SK-N-SH treated with all-trans-retinoic acid at 6 μM for 48 hours (cell line): Measurements from ENCODE around the gene NUP210.

Experiments
- ATAC-seq: fragments of 200-7000 bp; cut with Tn5 transposase; 3 replicates; pipeline ENCODE4 v1.9.1; 2020; ENCODE audit warnings: mild to moderate bottlenecking, moderate library complexity
- ARNTL ChIP-seq: fragments of 450-650 bp; formaldehyde crosslinking; IDR thresholded peaks from 2 replicates; pipeline ENCODE4 v1.5.0; 2020; ENCODE audit warnings: low read depth, mild to moderate bottlenecking, moderate library complexity, borderline replicate concordance
- BACH2 ChIP-seq: fragments of 250-450 bp; sonication (Bioruptor Pico); IDR thresholded peaks from 2 replicates; pipeline ENCODE4 v1.9.0; 2021; ENCODE audit warnings: mild to moderate bottlenecking, borderline replicate concordance
- CSDC2 ChIP-seq: fragments of 250-450 bp; sonication (Bioruptor Pico); IDR thresholded peaks from 2 replicates; pipeline ENCODE4 v1.5.0; 2020; ENCODE audit warnings: mild to moderate bottlenecking, moderate library complexity
- CSRNP3 ChIP-seq: fragments of 250-450 bp; sonication (Bioruptor Pico); IDR thresholded peaks from 2 replicates; pipeline ENCODE4 v1.5.1; 2021; ENCODE audit warnings: mild to moderate bottlenecking, moderate library complexity
- GLIS3 ChIP-seq: fragments of 250-450 bp; sonication (Bioruptor Pico); IDR thresholded peaks from 2 replicates; pipeline ENCODE4 v1.5.0; 2020; ENCODE audit warnings: mild to moderate bottlenecking, moderate library complexity
- ISL1 ChIP-seq: fragments of 250-450 bp; sonication (Bioruptor Pico); IDR thresholded peaks from 2 replicates; pipeline ENCODE4 v2.1.2; 2022; ENCODE audit warnings: mild to moderate bottlenecking, moderate library complexity
- OSR1 ChIP-seq: fragments of 250-450 bp; sonication (Bioruptor Pico); IDR thresholded peaks from 2 replicates; pipeline ENCODE4 v1.8.0; 2022; ENCODE audit warnings: moderate library complexity, mild to moderate bottlenecking, inconsistent platforms
- POU6F1 ChIP-seq: fragments of 250-450 bp; sonication (Bioruptor Pico); IDR thresholded peaks from 2 replicates; pipeline ENCODE4 v1.8.0; 2021; ENCODE audit warnings: low read depth, mild to moderate bottlenecking, moderate library complexity, borderline replicate concordance
- PPARA ChIP-seq: fragments of 250-450 bp; sonication (Bioruptor Pico); IDR thresholded peaks from 2 replicates; pipeline ENCODE4 v1.5.0; 2020; ENCODE audit warnings: mild to moderate bottlenecking, borderline replicate concordance
- SNAI2 ChIP-seq: fragments of 250-450 bp; sonication (Bioruptor Pico); IDR thresholded peaks from 2 replicates; pipeline ENCODE4 v1.5.0; 2020; ENCODE audit warnings: mild to moderate bottlenecking, moderate library complexity
- TCF4 ChIP-seq: fragments of 250-450 bp; sonication (Bioruptor Pico); IDR thresholded peaks from 2 replicates; pipeline ENCODE4 v1.8.0; 2021; ENCODE audit warnings: mild to moderate bottlenecking, moderate library complexity, borderline replicate concordance
- TOX ChIP-seq: fragments of 250-450 bp; sonication (Bioruptor Pico); IDR thresholded peaks from 2 replicates; pipeline ENCODE4 v1.8.0; 2021; ENCODE audit warnings: mild to moderate bottlenecking, moderate library complexity, borderline replicate concordance
- TSHZ2 ChIP-seq: fragments of 250-450 bp; sonication (Bioruptor Pico); IDR thresholded peaks from 2 replicates; pipeline ENCODE4 v1.5.0; 2020; ENCODE audit warnings: mild to moderate bottlenecking, moderate library complexity
- ZC3H10 ChIP-seq: fragments of 250-450 bp; sonication (Bioruptor Pico); IDR thresholded peaks from 2 replicates; pipeline ENCODE4 v1.5.1; 2021; ENCODE audit warnings: mild to moderate bottlenecking, moderate library complexity
- ZFP3 ChIP-seq: fragments of 250-450 bp; sonication (Bioruptor Pico); IDR thresholded peaks from 2 replicates; pipeline ENCODE4 v1.5.0; 2020; ENCODE audit warnings: mild to moderate bottlenecking, moderate library complexity
- ZNF565 ChIP-seq: fragments of 450-650 bp; formaldehyde crosslinking; conservative IDR thresholded peaks from 2 replicates; pipeline ENCODE4 v1.5.0; 2020; ENCODE audit warnings: low read depth, mild to moderate bottlenecking, moderate library complexity
- ZNF70 ChIP-seq: fragments of 450-650 bp; formaldehyde crosslinking; IDR thresholded peaks from 2 replicates; pipeline ENCODE4 v1.5.0; 2020; ENCODE audit warnings: mild to moderate bottlenecking, moderate library complexity
- ZNF8 ChIP-seq: fragments of 450-650 bp; formaldehyde crosslinking; IDR thresholded peaks from 2 replicates; pipeline ENCODE4 v1.5.0; 2020; ENCODE audit warnings: mild to moderate bottlenecking, moderate library complexity

The NUP210 gene

GRCh38 chr3:13343601-13344000 is 76.5 kb downstream of the NUP210 start:
- ATAC-seq, result no peak

GRCh38 chr3:13341229-13341905 is 78.8 kb downstream of the NUP210 start:
- ATAC-seq, result no peak

More at GRCh38 chr3:13343601-13344000, 76.5 kb downstream of the NUP210 start:
- TF ChIP-seq POU6F1 (CRISPR knock-in tag) (no peak), ARNTL (no peak), PPARA (CRISPR knock-in tag) (no peak), CSRNP3 (CRISPR knock-in tag) (no peak)

GRCh38 chr3:13339833-13340232 is 80.3 kb downstream of the NUP210 start:
- no peak for TF ChIP-seq OSR1 (CRISPR knock-in tag)

More at GRCh38 chr3:13341229-13341905, 78.8 kb downstream of the NUP210 start:
- TF ChIP-seq TCF4 (CRISPR knock-in tag), result no peak
- no peak for TF ChIP-seq CSDC2 (CRISPR knock-in tag)
- TF ChIP-seq TSHZ2 (CRISPR knock-in tag), result no peak

GRCh38 chr3:13338996-13339395 is 81.1 kb downstream of the NUP210 start:
- ATAC-seq, result no peak
- TF ChIP-seq BACH2 (CRISPR knock-in tag), result no peak
- TF ChIP-seq ZNF565, result no peak

More at GRCh38 chr3:13339833-13340232, 80.3 kb downstream of the NUP210 start:
- no peak for ATAC-seq

GRCh38 chr3:13338231-13338630 is 81.9 kb downstream of the NUP210 start:
- ATAC-seq, result no peak
- no peak for TF ChIP-seq ZNF8 (CRISPR knock-in tag)
- peak; percentile 86 for TF ChIP-seq ZNF70

- TF ChIP-seq TOX (CRISPR knock-in tag) (no peak), SNAI2 (no peak), ZNF565 (no peak), OSR1 (CRISPR knock-in tag) (no peak), ZNF8 (CRISPR knock-in tag) (no peak), ZC3H10 (CRISPR knock-in tag) (no peak), ARNTL (no peak), BACH2 (CRISPR knock-in tag) (no peak), ISL1 (no peak), CSDC2 (CRISPR knock-in tag) (no peak), PPARA (CRISPR knock-in tag) (no peak), POU6F1 (CRISPR knock-in tag) (no peak), GLIS3 (CRISPR knock-in tag) (no peak), ZFP3 (no peak), TCF4 (CRISPR knock-in tag) (no peak)
- no peak for ATAC-seq
Observed at GRCh38 chr3:13336592-13336991, 83.5 kb downstream of the NUP210 start.
